Measurements from ENCODE around the gene RUSC1.
"Not testable (repeated sequence)": the region's sequence is repeated elsewhere in the genome, so short reads cannot be mapped to it uniquely, and the experiment has no call there.

The RUSC1 gene

DNA sequence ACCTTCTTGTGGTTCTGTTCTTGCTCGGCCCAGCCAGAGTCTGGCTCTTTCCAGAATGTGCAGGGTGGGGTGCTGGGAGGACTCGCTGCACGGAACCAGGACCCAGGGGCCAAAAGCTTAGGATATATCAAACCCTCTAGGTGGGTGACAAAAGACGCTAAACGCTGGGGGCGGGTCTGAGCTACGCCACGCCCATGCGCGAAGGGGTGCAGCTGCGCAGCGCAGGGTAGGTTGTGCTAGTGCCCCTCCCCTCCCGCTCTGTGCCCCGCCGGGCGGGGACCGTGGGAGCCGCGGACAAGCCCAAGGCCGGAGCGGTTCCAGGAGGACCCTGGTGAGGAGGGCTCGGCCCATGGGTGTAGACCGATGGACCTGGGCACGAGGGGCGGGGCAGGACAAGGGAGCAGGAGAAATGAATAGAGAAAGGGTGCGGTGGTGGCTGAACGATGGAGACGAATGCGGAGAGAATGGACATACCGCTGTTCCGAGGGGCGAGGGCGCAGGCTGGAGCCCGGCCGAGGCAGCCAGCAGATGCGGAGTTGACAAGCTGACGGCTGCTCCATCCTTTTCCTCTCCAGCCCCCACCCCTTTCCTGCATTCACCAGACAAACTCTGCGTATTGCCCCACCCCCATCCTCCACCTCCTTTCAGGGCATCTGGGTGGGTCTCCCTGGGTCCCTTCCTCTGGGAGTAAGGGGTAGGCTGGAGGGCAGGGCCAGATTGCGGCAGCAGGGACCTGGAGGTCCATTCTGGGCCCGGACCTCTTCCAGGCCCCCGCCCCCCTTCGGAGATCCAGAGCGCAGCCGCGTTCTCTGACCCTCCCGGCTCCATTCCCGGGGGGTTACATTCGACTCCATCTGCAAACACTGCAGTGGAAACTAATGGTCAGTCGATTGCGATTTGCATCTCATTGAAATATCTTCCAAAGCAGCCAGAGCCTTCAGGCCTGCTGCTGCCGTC lies at the start of gene RUSC1:
Gene RUSC1, plus strand, starts transcription at position 234 of the 957 bp plus-strand sequence. CDS start 880 bp downstream, outside the sequence.
- peak; percentile 86 for DNase-seq

- DNase-seq = no peak
These were observed 48.0 kb upstream of the RUSC1 start for GRCh38 chr1:155272466-155273342.

DNA sequence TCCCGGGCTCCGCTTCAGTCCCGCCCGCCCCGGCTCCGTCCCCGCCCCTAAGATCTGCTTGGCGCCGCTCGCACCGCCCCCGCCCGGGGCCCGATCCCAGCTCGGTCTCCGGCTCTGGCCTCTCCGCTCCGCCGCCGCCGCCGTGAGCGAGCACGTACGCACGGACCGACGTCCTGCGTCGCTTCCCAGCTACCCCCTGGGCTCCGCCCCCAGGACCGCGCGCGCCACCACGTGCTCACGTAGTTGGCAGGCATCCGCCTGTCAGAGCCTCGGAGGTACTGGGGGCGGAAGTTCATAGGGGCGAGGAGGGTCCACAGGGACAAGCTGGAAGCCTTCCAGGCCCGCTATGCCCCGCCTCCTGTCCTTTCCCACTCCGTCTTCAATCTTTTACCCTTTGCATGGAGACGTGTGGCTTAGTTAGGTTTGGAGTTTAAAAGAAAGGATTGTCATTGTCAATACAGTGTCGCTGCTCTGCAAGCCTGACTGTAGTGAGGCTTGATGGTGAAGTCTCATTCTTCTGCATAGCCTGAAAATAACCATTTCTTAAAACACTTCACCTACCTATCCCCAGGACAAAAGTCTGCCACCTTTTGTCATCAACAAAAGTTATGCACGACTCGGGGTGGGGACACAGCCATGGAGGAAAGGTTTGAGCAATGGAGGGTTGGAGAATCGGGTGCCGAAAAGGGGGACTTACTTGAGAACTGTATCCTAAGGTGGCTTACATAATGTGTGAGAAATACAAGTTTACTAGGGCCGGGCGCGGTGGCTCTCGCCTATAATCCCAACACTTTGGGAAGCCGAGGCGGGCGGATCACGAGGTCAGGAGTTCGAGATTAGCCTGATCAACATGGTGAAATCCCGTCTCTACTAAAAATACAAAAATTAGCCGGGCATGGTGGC lies 47.1 kb upstream of the RUSC1 start, which contains the start of gene CLK2:
Gene CLK2, minus strand, starts transcription at position 162 of the 903 bp plus-strand sequence. CDS start 2,527 bp downstream, outside the sequence.
- peak; percentile 93 for DNase-seq

DNA sequence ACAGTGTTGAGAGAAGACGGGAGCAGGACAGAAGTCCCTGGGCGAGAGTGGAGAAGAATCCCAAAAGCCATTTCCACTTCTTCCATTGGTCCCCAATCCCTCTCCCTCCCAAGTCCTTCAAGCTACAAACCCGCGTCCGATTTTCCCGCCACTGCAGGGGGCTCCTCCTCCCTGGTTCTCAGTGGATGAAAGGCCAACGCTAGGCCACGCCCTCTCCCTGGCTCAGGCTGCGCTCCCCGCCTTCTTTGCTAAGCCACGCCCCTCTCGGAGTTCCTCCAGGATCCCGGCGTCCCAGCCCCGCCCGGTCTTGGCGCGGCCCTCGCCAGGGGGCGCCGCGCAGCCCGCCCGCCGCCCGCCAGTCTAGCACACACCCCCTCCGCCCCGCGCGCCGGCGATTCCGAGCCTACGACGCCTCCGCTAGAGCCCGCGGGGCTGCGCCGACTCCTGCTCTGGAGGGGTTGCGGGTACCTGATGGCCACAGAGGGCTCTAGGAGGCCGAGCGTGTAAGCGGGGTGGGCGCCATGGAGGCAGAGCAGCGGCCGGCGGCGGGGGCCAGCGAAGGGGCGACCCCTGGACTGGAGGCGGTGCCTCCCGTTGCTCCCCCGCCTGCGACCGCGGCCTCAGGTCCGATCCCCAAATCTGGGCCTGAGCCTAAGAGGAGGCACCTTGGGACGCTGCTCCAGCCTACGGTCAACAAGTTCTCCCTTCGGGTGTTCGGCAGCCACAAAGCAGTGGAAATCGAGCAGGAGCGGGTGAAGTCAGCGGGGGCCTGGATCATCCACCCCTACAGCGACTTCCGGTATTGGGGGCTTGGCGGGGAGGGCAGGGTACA lies 43.4 kb upstream of the RUSC1 start, which contains the start of gene HCN3:
Gene HCN3, plus strand, starts transcription at position 394 of the 832 bp plus-strand sequence. Its CDS starts 128 bp downstream, at position 522.
- DNase-seq = peak; percentile 95

GRCh38 chr1:155277902-155278688 lies 42.6 kb upstream of the RUSC1 start:
- DNase-seq = peak; percentile 74

DNA sequence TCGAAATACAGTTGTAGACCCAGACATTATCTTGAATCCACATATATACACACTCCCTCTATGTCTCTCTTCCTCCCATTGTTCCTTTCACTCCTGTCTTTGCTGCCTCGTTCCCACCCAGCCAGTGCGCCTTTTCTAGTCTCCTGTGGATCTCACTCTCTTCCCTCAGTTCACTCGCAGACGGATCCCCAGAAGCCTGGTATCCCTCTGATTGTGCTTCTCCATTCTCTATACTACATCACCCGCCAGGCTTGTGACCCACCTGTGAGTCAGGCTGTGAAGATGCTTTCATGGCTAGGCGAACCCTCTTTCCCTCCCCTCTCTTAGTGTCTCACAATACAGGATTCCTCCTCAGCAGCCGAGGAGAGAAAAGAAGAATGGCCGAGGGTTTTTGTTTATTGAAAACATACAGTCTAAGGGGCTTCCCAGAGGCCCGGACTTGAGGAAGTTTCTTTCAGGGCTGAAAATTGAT lies 42.0 kb upstream of the RUSC1 start:
- DNase-seq = no peak

- no peak for DNase-seq
These were observed 41.4 kb upstream of the RUSC1 start for GRCh38 chr1:155279268-155279667.

GRCh38 chr1:155282488-155283091 lies 38.1 kb upstream of the RUSC1 start:
- no peak for DNase-seq

GRCh38 chr1:155284476-155284875 lies 36.2 kb upstream of the RUSC1 start:
- no peak for DNase-seq

- DNase-seq = no peak
These were observed 35.6 kb upstream of the RUSC1 start for GRCh38 chr1:155285063-155285462.

DNA sequence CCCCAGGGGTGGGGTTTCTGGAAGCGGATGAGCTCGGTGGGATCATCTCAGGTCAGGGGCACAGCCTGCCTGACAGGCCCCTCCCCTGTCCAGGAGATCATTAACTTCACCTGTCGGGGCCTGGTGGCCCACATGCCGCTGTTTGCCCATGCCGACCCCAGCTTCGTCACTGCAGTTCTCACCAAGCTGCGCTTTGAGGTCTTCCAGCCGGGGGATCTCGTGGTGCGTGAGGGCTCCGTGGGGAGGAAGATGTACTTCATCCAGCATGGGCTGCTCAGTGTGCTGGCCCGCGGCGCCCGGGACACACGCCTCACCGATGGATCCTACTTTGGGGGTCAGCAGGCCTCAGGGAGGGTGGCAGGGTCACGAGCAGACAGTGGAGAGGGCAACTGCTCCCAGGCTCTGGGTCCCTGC lies 35.1 kb upstream of the RUSC1 start:
- DNase-seq = no peak

DNA sequence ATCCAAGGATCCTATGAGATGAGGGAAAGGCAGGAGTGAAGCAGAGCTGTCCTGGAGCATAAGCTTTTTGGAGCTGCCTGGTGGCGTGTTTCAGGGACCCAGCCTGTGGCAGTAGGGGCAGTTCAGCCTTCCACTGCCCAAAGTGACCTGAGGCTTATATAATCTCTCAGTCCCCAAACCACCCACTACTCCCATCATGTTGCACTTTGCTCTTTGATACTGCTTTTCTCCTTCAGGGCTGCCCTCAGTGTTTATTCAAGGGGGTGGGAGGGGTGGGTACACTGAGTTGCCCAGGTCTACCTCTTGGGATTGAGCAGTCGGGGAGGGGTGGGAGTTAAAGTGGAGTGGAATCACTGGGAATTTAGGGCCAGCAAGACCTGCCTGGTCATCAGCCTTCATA lies 34.1 kb upstream of the RUSC1 start:
- DNase-seq = no peak

DNA sequence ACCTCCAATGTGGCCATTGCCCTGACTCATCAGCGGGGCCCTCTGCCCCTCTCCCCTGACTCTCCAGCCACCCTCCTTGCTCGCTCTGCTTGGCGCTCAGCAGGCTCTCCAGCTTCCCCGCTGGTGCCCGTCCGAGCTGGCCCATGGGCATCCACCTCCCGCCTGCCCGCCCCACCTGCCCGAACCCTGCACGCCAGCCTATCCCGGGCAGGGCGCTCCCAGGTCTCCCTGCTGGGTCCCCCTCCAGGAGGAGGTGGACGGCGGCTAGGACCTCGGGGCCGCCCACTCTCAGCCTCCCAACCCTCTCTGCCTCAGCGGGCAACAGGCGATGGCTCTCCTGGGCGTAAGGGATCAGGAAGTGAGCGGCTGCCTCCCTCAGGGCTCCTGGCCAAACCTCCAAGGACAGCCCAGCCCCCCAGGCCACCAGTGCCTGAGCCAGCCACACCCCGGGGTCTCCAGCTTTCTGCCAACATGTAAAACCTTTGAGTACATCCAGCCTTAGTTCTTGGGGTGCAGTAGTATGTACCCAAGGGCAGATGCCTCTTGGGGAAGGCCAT lies 32.6 kb upstream of the RUSC1 start:
- DNase-seq = no peak

- DNase-seq = not testable (repeated sequence)
These were observed 29.7 kb upstream of the RUSC1 start for GRCh38 chr1:155291006-155291405.

DNA sequence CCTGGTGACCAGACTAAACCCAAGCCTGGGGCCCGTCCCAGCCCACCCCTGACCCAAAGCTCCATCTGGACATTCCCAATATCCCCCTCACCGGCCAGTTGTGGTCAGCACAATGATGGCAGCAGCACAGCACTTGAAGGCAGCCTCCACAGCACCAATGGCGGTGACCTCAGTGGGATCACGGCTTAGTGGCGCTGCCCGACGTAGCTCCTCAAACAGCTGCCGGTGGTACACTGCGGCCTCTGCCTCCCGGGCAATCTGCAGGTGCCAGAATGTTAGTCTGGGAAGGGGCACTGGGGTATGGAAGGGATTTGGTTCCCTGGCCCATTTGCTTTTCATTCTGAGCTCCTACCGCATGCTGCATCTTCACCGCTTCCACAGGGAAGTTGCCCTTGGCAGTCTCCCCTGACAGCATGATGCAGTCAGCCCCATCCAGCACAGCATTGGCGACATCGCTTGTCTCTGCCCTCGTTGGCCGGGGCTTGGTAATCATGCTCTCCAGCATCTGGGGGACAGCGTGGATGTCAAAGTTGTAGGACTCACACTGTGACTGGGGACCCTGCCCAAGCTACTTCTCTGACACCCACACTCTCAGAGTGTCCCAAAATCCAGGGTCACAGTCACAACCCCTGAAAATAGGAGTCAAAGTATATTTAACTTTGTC lies 27.5 kb upstream of the RUSC1 start:
- no peak for DNase-seq

- peak; percentile 27 for DNase-seq
These were observed 26.0 kb upstream of the RUSC1 start for GRCh38 chr1:155294520-155295182.

GRCh38 chr1:155295183-155295941 lies 25.3 kb upstream of the RUSC1 start:
- DNase-seq = peak; percentile 12

DNA sequence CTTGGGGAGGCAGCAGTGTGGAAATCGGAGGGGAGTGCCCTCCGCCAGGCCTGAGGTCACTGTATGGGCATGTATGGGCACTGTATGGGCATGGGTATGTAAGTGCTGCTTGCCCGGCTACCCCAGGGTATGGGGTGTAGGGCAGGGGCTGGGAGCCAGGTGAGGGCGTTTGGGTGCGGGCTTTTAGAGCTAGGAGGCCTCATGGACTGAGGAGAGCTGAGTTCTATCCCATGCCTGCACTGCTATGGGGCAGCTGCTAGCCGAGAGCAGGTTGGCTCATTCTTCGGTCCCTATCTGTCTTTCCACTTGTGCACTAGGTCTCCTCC lies 24.8 kb upstream of the RUSC1 start:
- no peak for DNase-seq

Measured in retina (tissue), 1 donor.